HG02885 (cell line): ENCODE results near the gene PTPRM.

Experiments
- ATAC-seq: cut with Tn5 transposase; IDR thresholded peaks from one replicate; pipeline ENCODE4 v1.9.1; 2021; ENCODE audit warnings: mild to moderate bottlenecking; ENCODE audit not compliant: unreplicated experiment, poor library complexity

Gene PTPRM

DNA sequence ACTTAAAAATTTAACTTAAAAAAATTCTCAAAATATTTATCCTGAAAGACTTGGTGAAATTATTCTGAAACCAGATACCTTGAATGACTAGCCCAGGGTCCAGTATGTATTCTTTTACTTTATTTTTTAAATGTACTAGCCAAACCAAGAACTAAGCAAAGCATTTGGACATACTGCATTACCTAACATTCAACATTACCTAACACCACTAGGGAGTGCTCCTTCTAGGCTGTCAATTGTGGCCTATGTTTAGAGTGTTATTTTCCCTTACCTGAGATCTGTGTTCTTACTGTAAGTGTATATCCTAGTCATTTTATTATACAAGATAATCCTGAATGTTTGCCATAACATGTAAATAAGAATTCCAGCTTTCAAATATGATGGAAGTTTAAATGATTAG is 496.6 kb downstream of the PTPRM start:
- no peak for ATAC-seq

DNA sequence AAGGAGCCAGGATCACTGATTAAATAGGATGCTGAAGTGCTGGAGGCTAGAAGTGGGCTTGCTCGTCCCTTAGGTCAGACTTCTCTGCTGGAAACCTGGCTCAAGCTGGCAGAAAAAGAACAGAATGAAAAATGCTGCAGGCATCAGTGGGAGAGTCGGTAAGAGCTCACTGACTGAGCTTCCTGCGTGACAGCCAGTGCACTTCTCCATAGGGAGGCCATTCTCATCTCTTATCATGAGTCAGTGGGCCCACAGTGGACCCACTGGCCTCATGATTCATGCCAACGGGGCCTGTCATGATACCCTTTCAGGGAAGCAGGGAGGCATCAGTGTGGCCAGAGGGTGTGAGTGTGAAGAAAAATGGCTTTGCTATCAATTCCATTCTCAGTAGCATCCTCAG is 498.2 kb downstream of the PTPRM start:
- ATAC-seq: no peak

DNA sequence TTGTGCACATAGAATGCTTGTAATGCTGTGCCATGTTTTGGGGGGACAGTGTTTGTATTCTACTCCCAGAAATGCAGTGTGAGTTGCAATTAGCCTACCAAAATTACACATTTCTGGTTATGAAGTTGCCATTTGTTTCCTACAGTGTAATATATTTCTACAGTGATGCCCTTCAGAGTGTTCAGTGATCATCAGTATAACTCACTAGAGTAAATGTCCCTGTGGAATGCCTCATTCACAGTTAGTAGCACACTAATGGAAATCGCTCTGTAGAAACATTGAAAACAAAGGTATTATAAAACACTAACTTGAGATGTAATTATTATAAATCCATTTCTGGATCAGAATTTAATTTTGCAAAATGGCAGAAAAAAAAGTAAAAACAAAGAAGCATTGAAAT is 498.7 kb downstream of the PTPRM start:
- ATAC-seq: no peak

DNA sequence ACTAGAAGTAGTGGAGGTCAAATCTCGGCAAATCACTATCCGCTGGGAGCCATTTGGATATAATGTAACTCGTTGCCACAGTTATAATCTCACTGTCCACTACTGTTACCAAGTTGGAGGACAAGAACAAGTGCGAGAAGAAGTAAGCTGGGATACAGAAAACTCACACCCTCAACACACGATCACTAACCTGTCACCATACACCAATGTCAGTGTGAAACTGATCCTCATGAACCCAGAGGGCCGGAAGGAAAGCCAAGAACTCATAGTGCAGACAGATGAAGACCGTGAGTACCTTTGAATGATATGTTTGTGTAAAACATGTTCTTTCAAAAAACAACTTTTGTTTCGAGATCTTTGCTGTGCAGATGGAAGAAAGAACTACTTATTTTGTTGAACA is 502.6 kb downstream of the PTPRM start:
- no peak for ATAC-seq

DNA sequence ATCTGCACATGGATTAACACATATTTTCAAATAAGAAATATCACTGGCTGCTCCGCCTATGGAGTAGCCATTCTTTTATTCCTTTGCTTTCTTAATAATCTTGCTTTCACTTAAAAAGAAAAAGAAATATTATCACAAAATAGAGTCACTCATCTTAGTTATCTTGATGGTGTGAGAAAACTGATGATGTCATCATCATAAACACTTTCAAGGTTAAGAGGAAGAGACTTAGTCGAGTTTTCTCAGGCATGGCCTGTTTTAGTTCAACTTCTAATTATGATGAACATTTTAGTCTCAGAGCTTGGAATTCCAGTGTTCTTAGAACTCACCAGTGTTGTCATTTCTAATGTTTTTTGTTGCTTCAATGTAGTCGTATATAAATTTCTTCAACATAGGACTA is 506.1 kb downstream of the PTPRM start:
- no peak for ATAC-seq

DNA sequence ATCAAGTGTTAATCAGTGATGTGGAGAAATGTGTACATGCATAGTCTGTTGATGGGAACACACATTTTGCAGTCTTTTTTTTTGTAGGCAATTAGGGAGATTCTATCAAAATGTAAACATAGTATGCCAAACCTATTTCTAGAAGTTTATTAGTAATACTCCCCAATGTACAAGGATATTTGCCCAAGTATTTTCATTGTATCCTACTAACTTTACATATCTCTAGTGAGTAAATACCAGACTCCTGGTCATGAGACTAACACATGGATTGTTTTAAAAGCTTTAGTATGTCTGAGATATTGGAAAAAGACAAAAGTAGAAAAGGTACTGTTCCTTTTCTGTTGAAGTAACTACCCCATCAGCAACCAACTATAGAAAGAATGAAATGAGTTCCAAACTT is 513.0 kb downstream of the PTPRM start:
- no peak for ATAC-seq

DNA sequence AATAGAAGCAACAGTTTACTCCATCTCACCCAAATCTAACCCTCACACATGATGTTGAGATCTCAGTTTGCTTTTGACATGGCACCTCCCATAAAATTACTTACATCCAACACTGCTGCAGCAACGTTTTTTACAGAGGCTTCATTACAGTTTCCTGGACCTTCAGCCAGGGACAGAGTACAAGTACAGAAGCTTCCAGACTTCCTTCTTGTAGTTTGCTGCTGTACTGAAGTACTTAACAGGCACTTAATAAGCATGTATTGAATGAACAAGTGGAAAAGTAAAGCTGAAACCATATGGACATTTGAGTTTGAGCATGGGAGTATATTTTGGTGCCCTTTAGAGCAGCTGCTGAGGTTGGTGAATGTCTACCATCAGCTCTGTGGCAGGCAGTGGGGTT is 514.2 kb downstream of the PTPRM start:
- no peak for ATAC-seq

DNA sequence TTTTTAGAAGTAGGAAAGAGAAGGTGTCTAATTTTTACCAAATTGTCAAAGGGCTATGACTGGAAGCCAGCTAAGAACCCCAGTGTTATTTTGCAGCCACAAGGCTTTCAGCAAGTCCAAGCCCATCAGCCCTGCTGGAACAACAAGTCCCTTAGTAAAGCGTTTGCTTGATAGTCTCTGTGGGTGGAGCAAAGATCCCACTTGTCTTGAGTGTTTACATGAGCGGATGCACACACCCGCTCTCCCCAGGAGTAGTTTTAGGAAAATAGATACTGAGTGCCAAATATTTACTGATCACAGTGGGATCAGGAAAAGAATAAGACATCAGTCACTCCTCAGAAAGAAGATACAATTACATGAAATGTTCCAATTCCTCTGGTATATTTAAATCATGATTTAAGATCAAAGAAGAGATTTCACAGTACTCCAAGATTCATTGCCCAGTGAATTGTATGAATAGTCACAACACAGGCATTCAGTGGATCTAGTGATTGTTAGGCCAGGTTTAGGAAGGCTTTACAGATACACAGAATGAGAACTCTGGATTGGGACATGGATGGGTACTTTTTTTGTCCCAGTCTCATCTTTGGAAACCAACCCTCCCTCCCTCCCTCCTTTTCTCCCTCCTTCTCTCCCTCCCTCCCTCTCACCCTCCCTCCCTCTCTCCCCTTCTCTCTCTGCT is 514.9 kb downstream of the PTPRM start:
- no peak for ATAC-seq

DNA sequence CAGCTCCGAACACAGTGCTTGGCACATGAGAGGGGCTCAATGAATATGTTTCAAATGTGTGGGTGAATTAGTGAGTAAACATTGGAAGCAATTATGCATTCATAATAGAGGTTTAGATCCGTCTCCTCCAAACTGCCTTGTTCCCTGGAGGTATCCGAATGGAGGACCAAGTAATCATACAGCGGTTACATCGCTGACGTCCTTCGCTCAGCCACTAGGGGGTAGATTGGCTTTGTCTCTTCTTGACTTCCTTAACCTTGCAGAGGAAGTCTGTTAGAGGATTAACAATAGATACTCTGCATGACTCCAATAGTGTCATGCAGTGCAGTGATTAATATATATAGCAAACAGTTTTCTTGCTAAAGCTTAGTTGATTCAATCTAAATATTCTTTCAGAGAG is 517.0 kb downstream of the PTPRM start:
- no peak for ATAC-seq

DNA sequence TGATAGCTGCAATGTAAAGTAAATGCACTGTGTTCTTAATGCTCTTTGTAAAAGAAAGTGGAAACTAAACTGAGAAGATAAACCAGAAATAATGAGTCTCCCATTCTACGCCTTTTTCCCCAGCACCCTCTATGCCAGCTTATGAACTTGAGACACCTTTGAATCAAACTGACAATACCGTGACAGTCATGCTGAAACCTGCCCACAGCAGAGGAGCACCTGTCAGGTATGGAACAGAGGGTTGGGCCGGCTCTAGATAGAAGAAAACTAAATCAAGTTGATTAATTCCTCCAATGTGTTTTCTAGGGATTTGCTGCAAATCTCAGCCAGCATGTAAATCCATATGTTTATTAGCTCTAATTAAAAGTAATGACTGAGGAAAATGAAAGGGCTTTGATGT is 521.5 kb downstream of the PTPRM start:
- ATAC-seq: no peak

DNA sequence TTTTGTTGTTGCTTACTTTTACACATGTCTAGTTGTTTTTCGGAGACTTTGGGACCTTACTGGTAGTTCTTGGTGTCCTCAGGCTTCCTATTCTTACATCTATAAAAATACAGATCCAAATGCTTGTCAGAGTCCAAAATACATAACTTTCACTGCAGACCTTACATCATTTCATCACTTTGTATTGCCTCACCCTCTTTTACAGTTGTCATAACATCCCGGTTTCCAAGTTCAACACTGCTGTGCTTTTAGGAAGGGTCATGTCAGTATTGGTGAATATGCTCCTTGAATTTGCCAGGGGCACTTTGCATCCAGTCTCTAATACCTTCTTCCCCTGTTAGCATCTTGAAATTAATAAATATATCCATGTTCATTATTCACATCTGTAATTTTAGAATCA is 523.9 kb downstream of the PTPRM start:
- no peak for ATAC-seq

DNA sequence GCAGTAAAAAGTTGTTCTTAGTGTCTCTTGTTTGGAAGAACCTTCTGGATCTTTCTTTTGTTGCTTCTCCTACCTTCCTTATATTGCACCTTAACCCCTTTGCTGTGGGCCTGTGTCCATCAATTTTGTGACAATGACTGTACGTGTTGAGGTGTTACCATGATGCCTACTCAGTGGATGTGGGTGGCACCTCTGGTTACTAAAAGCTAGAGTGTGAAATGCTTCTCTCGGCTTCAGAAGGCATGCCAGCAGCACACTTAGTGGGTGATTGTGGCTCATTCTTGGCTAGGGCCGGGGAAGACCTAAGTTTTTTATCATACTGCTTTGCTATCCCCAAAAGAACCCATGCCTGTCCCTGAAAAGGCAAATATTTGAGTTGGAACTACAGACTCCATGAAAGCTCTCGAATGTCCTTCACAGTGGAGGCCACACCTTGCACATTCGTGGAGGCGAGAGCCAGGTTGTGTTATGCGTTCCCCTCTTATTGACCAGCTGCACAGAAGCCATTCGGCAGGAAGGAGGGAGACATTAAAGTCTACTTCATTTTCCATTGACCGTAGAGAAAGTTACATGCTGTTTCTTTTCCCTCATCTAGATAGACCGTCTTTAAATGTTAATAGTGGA is 528.9 kb downstream of the PTPRM start:
- ATAC-seq: no peak

DNA sequence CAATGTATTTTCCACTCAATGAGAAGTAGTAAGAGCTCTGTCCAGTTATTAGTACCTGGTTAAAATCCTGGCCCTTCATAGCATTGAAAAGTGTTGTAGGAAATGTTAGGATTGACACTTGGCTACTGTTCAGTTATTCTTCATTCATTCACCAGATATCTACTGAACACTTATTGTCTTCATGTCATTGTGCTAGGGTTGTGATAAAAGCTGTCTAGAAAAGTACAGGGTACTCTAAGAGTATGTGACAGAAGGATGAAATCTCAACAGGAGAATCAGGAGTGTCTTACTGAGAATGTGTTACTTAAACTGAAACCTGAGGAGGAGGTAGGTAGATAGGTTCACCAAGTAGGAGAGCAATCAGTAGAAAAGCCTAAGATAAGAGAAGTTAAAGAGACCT is 530.3 kb downstream of the PTPRM start:
- ATAC-seq: no peak

DNA sequence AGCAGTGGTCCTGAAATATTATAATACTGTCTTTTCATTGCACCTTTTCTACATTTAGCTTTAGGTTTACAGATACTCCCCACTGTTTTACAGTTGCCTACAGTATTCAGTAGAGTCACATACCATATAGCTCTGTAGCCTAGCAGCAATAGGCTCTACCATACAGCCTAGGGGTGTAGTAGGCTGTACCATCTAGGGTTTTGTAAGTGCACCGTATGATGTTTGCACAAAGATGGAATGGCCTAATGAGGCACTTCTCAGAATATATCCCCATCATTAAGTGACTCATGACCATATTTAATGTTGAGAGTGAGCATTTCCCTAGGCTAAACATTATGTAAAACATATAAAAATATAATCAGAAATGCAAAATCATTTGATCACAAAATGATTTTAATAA is 530.8 kb downstream of the PTPRM start:
- ATAC-seq: no peak

DNA sequence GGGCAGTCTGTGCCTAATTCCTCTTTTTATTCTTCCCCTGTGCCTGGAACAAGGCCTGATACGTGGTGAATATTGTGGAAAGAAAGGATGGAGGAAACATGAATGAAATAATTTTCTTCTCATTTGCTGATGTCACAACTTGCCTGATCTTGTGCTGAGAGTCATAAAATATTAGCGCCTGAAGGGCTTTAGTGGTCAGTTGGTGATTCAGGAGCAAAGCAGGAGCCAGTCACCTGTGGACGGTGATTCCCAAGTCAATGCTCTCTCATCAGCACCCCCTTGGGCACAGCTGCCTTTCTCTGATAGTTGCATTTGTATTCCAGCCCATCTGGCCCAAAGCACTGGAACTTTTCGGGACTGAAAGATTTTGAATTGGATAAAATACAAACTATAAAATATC is 539.5 kb downstream of the PTPRM start:
- ATAC-seq: no peak

DNA sequence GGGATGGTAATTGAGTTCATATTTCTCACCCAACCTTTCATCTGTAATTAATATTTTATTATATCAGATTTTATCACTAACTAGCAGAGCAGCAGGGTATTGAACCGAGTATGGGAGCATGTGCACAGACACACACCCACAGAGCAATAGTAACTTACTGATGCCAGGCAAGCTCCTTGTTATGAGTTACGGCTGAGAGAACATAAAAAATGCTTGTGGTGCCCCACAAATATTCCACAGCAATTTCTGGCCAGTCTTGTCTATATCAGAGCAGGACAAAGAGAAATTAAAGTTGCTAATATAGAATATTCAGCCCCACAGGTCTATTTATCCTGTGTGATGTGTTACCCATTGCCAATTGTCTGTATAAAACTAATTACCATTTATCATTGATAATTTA is 540.3 kb downstream of the PTPRM start:
- ATAC-seq: no peak

DNA sequence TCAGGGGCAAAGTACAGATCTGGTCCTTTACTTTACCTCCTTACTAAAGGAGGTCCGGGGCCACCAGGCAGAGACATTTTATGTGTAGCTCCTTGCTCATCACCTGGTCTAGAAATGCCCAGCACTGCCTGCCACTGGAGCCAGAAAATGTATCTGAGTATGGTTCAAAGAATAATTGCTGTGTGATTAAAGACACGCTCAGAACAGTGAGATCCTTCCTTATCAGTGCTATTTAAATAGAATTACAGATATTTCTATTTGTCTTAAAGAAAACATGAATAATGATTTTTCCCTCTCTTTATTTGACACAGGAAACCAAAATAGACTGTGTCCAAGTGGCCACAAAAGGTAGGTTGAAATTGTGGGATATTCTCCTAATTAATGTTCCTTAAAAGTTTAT is 547.4 kb downstream of the PTPRM start:
- ATAC-seq: no peak

DNA sequence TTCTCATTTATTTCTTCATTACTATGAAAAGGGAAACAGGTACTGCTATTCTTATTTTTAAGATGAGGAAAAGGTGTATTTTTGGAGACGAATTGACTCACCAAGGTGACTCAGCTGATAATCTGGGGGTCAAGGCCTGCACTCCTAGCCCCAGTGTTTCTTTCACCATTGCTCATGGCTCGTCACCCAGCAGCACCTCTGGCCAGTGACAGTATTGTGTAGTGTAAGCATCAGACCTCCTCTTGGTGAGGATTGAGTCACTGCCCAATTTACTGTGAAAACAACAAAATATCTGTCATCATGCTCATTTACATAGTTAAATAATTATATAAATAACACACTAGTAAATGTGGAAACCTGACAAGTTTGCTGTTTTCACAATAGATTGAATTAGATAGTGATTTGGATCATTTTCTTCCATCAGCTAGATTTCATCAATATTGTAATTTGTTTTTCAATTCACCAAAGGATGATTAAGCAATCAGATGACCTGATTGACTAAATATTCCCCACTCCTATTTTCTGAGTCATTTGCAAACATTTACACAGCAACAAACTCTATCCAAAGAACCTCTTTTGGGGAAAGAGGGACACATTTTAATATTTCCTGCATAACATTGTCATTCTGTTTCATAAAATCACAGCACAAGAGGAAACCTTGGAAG is 549.4 kb downstream of the PTPRM start:
- no peak for ATAC-seq

DNA sequence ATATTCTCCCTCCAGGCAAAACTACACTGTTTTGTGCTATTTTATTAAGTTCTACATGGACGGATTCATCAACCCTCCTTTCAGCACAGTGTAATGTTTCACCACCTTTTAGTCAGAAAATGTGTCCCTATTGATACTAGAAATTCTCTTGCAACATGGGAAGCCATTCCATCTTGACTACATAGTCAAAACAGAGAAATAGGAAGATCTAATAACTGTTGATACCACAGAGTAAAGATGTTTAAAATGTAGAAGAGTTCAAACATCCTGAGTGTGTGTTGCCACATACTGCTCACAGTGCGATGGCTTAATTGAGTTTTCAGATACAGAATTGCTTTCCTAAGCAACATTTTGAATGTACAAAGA is 549.9 kb downstream of the PTPRM start:
- no peak for ATAC-seq

DNA sequence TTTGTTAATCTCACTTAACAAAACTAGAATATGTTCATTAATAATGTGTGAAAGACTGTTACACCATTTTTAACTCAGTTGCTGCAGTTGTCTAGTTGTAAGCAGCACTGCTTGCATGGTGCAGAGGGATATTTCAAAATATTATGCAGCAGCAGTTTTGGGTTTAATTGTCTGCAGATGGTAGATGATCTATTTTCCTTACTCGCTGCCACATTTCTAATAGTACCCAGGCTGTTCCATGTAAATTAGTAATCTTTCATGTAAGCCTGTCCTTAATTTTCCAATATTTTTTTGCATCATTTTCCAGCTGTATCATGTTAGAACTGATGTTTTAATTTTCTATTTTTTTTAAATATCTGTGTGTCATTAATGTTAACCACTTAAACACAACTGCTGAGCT is 554.0 kb downstream of the PTPRM start:
- ATAC-seq: no peak

DNA sequence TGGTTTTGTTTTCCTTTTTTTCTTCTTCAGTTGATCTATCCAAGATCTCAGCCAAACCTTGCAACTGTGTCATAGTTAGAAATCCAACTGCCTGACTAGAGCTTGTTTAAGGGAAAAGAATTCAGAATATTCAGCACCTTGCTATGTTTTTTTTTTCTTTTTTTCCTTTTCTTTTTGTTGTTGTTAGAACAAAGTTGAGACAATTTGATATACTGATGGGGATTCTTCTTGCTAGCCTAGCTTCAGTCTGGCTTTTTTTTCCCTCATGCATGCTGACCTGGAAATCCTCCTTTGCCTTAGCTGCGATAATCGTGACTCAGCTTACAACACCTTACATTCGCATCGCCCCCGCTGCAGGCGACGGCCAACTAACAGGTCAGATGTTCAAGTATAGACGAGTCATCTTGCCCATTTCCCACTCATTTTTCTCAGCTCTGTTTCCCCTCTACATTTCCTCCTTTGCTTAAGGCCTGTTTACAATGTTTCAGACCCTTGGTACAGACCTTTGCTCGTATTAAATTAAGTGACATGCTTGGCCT is 554.9 kb downstream of the PTPRM start:
- ATAC-seq: no peak
